Loucy (cell line): ENCODE results near the gene C9orf78.

Source experiments
- H2AFZ ChIP-seq: fragments of 200-600 bp; sonication (generic); 2 replicates; pipeline ENCODE4 v1.6.0; 2016; ENCODE audit warnings: antibody characterized with exemption, mild to moderate bottlenecking, low read length, moderate library complexity
- H3F3A ChIP-seq: fragments of 200-600 bp; 2 replicates; pipeline ENCODE4 v1.6.0; 2016; ENCODE audit warnings: antibody characterized with exemption, low read depth, mild to moderate bottlenecking
- H3K27me3 ChIP-seq: fragments of 200-600 bp; sonication (generic); 2 replicates; pipeline ENCODE4 v1.6.1; 2014; ENCODE audit warnings: low read length, mild to moderate bottlenecking; ENCODE audit not compliant: insufficient read depth, poor library complexity, severe bottlenecking
- H3K36me3 ChIP-seq: fragments of 200-600 bp; sonication (generic); 2 replicates; pipeline ENCODE4 v1.6.1; 2016; ENCODE audit warnings: low read length; ENCODE audit not compliant: insufficient read depth
- H3K4me1 ChIP-seq: fragments of 200-600 bp; sonication (generic); 2 replicates; pipeline ENCODE4 v1.5.1; 2014; ENCODE audit warnings: low read length, mild to moderate bottlenecking; ENCODE audit not compliant: insufficient read depth, poor library complexity, severe bottlenecking
- H3K4me2 ChIP-seq: fragments of 200-600 bp; sonication (generic); 2 replicates; pipeline ENCODE4 v1.6.0; 2014; ENCODE audit warnings: antibody characterized with exemption, low read length, low read depth, mild to moderate bottlenecking; ENCODE audit not compliant: poor library complexity, severe bottlenecking
- H3K4me3 ChIP-seq: fragments of 200-600 bp; sonication (generic); 2 replicates; pipeline ENCODE4 v1.5.1; 2014; ENCODE audit warnings: low read length, mild to moderate bottlenecking, mixed read lengths; ENCODE audit not compliant: poor library complexity, severe bottlenecking
- H3K79me2 ChIP-seq: fragments of 200-600 bp; sonication (generic); 2 replicates; pipeline ENCODE4 v1.6.1; 2014; ENCODE audit warnings: low read length; ENCODE audit not compliant: insufficient read depth
- H3K9ac ChIP-seq: fragments of 200-600 bp; sonication (generic); 2 replicates; pipeline ENCODE4 v1.6.0; 2014; ENCODE audit warnings: mild to moderate bottlenecking, low read depth, low read length, moderate library complexity; ENCODE audit not compliant: poor library complexity, severe bottlenecking
- H3K9me2 ChIP-seq: fragments of 200-600 bp; sonication (generic); replicated peaks from 2 replicates; pipeline ENCODE4 v1.6.1; 2016; ENCODE audit warnings: low read depth, low read length, mixed read lengths
- H3K9me3 ChIP-seq: fragments of 200-600 bp; sonication (generic); 2 replicates; pipeline ENCODE4 v1.6.1; 2014; ENCODE audit warnings: mild to moderate bottlenecking, antibody characterized with exemption, low read length, low read depth; ENCODE audit not compliant: insufficient read depth
- H4K20me1 ChIP-seq: fragments of 200-600 bp; sonication (generic); 2 replicates; pipeline ENCODE4 v1.6.0; 2014; ENCODE audit warnings: antibody characterized with exemption, low read length, mild to moderate bottlenecking; ENCODE audit not compliant: insufficient read depth, poor library complexity, severe bottlenecking
- EZH2phosphoT487 ChIP-seq: fragments of 200-600 bp; IDR thresholded peaks from 2 replicates; pipeline ENCODE4 v1.6.1; 2018; ENCODE audit warnings: antibody characterized with exemption, mild to moderate bottlenecking, moderate library complexity, borderline replicate concordance
- TF ChIP-seq, protein P1 (sequence below): fragments of 200-600 bp; sonication (generic); conservative IDR thresholded peaks from 2 replicates; pipeline ENCODE4 v1.5.1; 2014; ENCODE audit warnings: mild to moderate bottlenecking, antibody characterized with exemption, low read length

The C9orf78 gene

DNA sequence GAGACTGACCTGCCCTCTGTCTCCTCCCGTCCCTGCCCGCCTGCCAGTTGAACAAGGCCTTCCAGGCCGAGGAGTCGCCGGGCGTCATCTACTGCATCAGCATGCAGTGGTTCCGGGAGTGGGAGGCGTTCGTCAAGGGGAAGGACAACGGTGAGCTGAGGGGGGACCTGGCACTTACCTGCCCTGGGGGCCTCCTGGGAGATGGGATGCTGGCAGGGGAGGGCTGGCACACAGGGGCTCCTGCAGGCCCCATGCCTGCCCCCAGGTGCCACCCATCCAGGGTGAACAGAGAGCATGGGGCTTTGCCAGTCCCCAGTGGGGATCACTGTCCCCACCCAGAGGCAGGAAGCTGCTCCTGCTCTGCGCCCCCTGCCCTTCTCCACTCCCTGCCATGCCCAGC, 43.2 kb upstream of the C9orf78 start:
- Histone ChIP-seq H3K9ac (no peak overlapping the region), H3K9me3 (no peaks in the 10 kb centered on the region), H3K36me3 (peaks cover 6% of the 10 kb centered on the region; the same call in 1 of the 2 replicates), H2AFZ (no peak overlapping the region), H3K4me2 (no peak overlapping the region), H3K27me3 (no peaks in the 10 kb centered on the region), H3K79me2 (no peaks in the 10 kb centered on the region), H4K20me1 (no peaks in the 10 kb centered on the region), H3K4me3 (no peak overlapping the region), H3K4me1 (no peaks in the 10 kb centered on the region), H3K9me2 (no peaks in the 10 kb centered on the region), H3F3A (no peaks in the 10 kb centered on the region)
- TF ChIP-seq, protein P1, sequence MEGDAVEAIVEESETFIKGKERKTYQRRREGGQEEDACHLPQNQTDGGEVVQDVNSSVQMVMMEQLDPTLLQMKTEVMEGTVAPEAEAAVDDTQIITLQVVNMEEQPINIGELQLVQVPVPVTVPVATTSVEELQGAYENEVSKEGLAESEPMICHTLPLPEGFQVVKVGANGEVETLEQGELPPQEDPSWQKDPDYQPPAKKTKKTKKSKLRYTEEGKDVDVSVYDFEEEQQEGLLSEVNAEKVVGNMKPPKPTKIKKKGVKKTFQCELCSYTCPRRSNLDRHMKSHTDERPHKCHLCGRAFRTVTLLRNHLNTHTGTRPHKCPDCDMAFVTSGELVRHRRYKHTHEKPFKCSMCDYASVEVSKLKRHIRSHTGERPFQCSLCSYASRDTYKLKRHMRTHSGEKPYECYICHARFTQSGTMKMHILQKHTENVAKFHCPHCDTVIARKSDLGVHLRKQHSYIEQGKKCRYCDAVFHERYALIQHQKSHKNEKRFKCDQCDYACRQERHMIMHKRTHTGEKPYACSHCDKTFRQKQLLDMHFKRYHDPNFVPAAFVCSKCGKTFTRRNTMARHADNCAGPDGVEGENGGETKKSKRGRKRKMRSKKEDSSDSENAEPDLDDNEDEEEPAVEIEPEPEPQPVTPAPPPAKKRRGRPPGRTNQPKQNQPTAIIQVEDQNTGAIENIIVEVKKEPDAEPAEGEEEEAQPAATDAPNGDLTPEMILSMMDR: no peak
- TF ChIP-seq EZH2phosphoT487: no peak

DNA sequence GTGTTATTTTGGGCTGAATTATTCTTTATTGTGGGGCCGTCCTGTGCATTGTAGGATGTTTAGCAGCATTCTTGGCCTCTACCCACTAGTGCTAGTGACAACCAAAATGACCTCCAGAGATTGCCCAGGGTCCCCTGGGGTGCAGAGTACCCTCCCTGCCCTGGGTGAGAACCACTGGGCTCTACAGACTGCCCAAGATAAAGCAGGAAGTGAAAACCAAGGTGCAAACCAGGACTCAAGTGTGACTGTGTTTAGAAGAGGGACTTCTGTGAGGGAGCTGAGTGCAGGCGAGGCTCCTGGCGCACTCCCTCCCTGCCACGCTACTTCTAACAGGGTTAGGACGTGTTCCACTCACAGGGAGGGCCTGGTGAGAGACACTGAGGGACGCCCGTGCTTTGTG, 41.7 kb upstream of the C9orf78 start:
- Histone ChIP-seq H3K4me2 (no peak overlapping the region), H3K9ac (no peak overlapping the region), H3K79me2 (no peaks in the 10 kb centered on the region), H3K4me3 (no peak overlapping the region), H4K20me1 (no peaks in the 10 kb centered on the region), H3K9me3 (no peaks in the 10 kb centered on the region), H3K36me3 (peaks cover 6% of the 10 kb centered on the region; the same call in 1 of the 2 replicates), H3K9me2 (no peaks in the 10 kb centered on the region), H3F3A (no peaks in the 10 kb centered on the region), H3K4me1 (no peaks in the 10 kb centered on the region), H2AFZ (no peak overlapping the region), H3K27me3 (no peaks in the 10 kb centered on the region)
- TF ChIP-seq EZH2phosphoT487: no peak
- TF ChIP-seq, protein P1: no peak

DNA sequence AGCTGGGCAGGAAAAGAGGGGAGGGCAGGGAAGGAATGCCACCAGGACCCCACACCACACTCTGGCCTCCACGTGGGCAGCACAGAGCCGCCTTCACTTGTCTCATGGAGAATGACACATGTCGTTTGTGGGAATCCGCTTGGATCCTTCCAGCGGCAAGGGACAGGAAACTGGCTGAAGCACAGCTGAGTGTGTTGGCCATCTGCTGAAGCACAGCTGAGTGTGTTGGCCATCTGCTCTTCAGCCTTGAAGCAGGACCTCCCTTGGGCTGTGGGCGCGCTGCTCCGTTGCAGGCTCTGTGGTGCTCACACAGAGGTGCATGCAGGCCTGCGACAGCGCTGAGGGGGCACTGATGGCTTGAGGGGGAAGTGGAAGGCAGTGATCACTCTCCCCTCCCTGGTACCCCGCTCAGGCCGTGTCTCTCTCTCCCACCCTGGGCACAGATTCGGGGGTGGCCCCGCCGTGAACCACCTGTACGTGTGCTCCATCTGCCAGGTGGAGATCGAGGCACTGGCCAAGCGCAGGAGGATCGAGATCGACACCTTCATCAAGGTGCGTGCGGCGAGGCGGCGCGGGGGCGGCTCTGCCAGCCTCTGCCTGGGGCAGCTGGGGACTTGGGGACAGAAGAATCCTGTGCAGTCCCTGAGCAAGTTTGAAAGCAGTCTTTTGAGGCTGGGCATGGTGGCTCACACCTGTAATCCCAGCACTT, 40.8 kb upstream of the C9orf78 start:
- no peak overlapping the region for H3K9ac ChIP-seq

More for the DNA sequence above, 40.8 kb upstream of the C9orf78 start:
- Histone ChIP-seq H3K4me3 (no peak overlapping the region), H3K36me3 (peaks cover 6% of the 10 kb centered on the region; the same call in 1 of the 2 replicates), H3F3A (no peaks in the 10 kb centered on the region), H4K20me1 (no peaks in the 10 kb centered on the region), H3K9me2 (no peaks in the 10 kb centered on the region), H3K4me1 (no peaks in the 10 kb centered on the region), H2AFZ (no peak overlapping the region), H3K9me3 (no peaks in the 10 kb centered on the region), H3K4me2 (no peak overlapping the region), H3K79me2 (no peaks in the 10 kb centered on the region), H3K27me3 (no peaks in the 10 kb centered on the region)
- no peak for TF ChIP-seq EZH2phosphoT487
- TF ChIP-seq, protein P1: no peak
